GM12892 (cell line): ENCODE measurements around the gene UBE2C.

Experiments used
- DNase-seq: peaks from one replicate; pipeline ENCODE4 v3.0.0; 2011; ENCODE audit not compliant: insufficient read length
- FAIRE-seq: peaks from 2 replicates; lab custom pipeline; 2011; peaks lifted over from hg19 to GRCh38; lab: Jason Lieb, UNC
- POLR2A ChIP-seq: IDR thresholded peaks from 2 replicates; pipeline ENCODE4 v1.6.1; 2011; ENCODE audit warnings: low read depth, low read length, control low read depth
- POLR2AphosphoS5 ChIP-seq: IDR thresholded peaks from 2 replicates; pipeline ENCODE4 v1.6.1; 2011; ENCODE audit warnings: low read depth, low read length, control low read depth
- TAF1 ChIP-seq: IDR thresholded peaks from 2 replicates; pipeline ENCODE4 v1.6.1; 2011; ENCODE audit warnings: low read depth, mild to moderate bottlenecking, control low read depth, low read length, borderline replicate concordance

Gene UBE2C

GRCh38 chr20:45813006-45813340, 529 bp downstream of the UBE2C start:
- TF ChIP-seq TAF1 = no peak
- no peak for TF ChIP-seq POLR2AphosphoS5
- no peak for TF ChIP-seq POLR2A
- DNase-seq (no peak), FAIRE-seq (no peak)

- DNase-seq = no peak
Measured at GRCh38 chr20:45813489-45813888, 1.0 kb downstream of the UBE2C start.

GRCh38 chr20:45814314-45814713, 1.9 kb downstream of the UBE2C start:
- FAIRE-seq (no peak), DNase-seq (no peak)

More at GRCh38 chr20:45813489-45813888, 1.0 kb downstream of the UBE2C start:
- no peak for TF ChIP-seq POLR2AphosphoS5
- no peak for FAIRE-seq

GRCh38 chr20:45816951-45817350, 4.5 kb downstream of the UBE2C start:
- DNase-seq = no peak
- no peak for TF ChIP-seq POLR2A
- no peak for TF ChIP-seq TAF1
- TF ChIP-seq POLR2AphosphoS5 = no peak
- FAIRE-seq = no peak

More at GRCh38 chr20:45814314-45814713, 1.9 kb downstream of the UBE2C start:
- TF ChIP-seq TAF1 (no peak), POLR2AphosphoS5 (no peak), POLR2A (no peak)

- DNase-seq (no peak), FAIRE-seq (no peak)
- TF ChIP-seq POLR2AphosphoS5 = no peak; the same call in 1 of the 2 replicates
- TF ChIP-seq POLR2A = peak; percentile 45; the same call in 1 of the 2 replicates
Measured at GRCh38 chr20:45817376-45818194, 5.1 kb downstream of the UBE2C start.

GRCh38 chr20:45818239-45818638, 5.8 kb downstream of the UBE2C start:
- no peak for DNase-seq
- no peak for TF ChIP-seq POLR2AphosphoS5
- no peak for FAIRE-seq

- FAIRE-seq (no peak), DNase-seq (no peak)
Measured at GRCh38 chr20:45819466-45819865, 7.0 kb downstream of the UBE2C start.

GRCh38 chr20:45821947-45822346, 9.5 kb downstream of the UBE2C start:
- DNase-seq = no peak
- FAIRE-seq = no peak
- TF ChIP-seq TAF1 (no peak), POLR2A (no peak), POLR2AphosphoS5 (no peak)

More at GRCh38 chr20:45819466-45819865, 7.0 kb downstream of the UBE2C start:
- TF ChIP-seq TAF1 (no peak), POLR2A (no peak), POLR2AphosphoS5 (no peak)

- no peak for TF ChIP-seq TAF1
- no peak for TF ChIP-seq POLR2A
- no peak for TF ChIP-seq POLR2AphosphoS5
- FAIRE-seq (no peak), DNase-seq (no peak)
Measured at GRCh38 chr20:45822857-45823256, 10.4 kb downstream of the UBE2C start.

- FAIRE-seq (no peak), DNase-seq (peak; percentile 42)
- TF ChIP-seq POLR2AphosphoS5 (no peak), TAF1 (no peak), POLR2A (no peak)
Measured at GRCh38 chr20:45823949-45824835, 11.7 kb downstream of the UBE2C start.

- FAIRE-seq (no peak), DNase-seq (no peak)
- TF ChIP-seq POLR2AphosphoS5 (no peak), POLR2A (no peak), TAF1 (no peak)
Measured at GRCh38 chr20:45826381-45827019, 14.1 kb downstream of the UBE2C start.
